HG03280 (cell line): ENCODE measurements around the gene C15orf40.
"Not testable (repeated sequence)": the region's sequence is repeated elsewhere in the genome, so short reads cannot be mapped to it uniquely, and the experiment has no call there.

Experiments used
- ATAC-seq: cut with Tn5 transposase; IDR thresholded peaks from one replicate; pipeline ENCODE4 v1.9.1; 2021; ENCODE audit warnings: mild to moderate bottlenecking, moderate library complexity; ENCODE audit not compliant: unreplicated experiment

C15orf40 gene

GRCh38 chr15:82952158-82953081 is 59.0 kb downstream of the C15orf40 start, which contains the start of gene HOMER2:
Gene HOMER2 (minus strand): TSS chr15:82952720. CDS start chr15:82952535, 185 bp downstream.
- no peak for ATAC-seq

GRCh38 chr15:82951472-82952157 is 59.8 kb downstream of the C15orf40 start:
- no peak for ATAC-seq

- no peak for ATAC-seq
Observed at GRCh38 chr15:82950746-82951370, 60.6 kb downstream of the C15orf40 start.

GRCh38 chr15:82950295-82950694 is 61.1 kb downstream of the C15orf40 start:
- no peak for ATAC-seq

- no peak for ATAC-seq
Observed at GRCh38 chr15:82946155-82946701, 65.2 kb downstream of the C15orf40 start.

GRCh38 chr15:82945326-82945725 is 66.1 kb downstream of the C15orf40 start:
- ATAC-seq, result no peak

- ATAC-seq, result no peak
Observed at GRCh38 chr15:82944821-82945220, 66.6 kb downstream of the C15orf40 start.

GRCh38 chr15:82944056-82944455 is 67.4 kb downstream of the C15orf40 start:
- ATAC-seq, result no peak

GRCh38 chr15:82943176-82943575 is 68.3 kb downstream of the C15orf40 start:
- no peak for ATAC-seq

GRCh38 chr15:82942691-82943090 is 68.7 kb downstream of the C15orf40 start:
- no peak for ATAC-seq

- not testable (repeated sequence) for ATAC-seq
Observed at GRCh38 chr15:82939678-82940077, 71.8 kb downstream of the C15orf40 start.
